Measurements from ENCODE around the gene SPATA21. TPM values are rescaled to one million over a fixed set of nuclear protein-coding genes. Genes with fewer than 3 reads are reported as not detected.

The SPATA21 gene
- total RNA-seq, 1 donor: 0.10 TPM

GRCh38 chr1:16441282-16441665 lies 4.0 kb upstream of the SPATA21 start:
- Histone ChIP-seq H3K9me3 (ENCODE audit: low read depth, low read length) (no peaks in the 10 kb centered on the region), H3K4me3 (ENCODE audit: low read length) (peak overlapping the region; percentile 100), H3K4me1 (ENCODE audit: insufficient read depth, low read length) (peaks cover 48% of the 10 kb centered on the region), H3K27me3 (ENCODE audit: insufficient read depth, low read length) (no peaks in the 10 kb centered on the region)

GRCh38 chr1:16440470-16441281 lies 3.5 kb upstream of the SPATA21 start, which contains the start of gene NECAP2:
NECAP2 (plus strand) TSS chr1:16440724; CDS start chr1:16440762, 38 bp downstream.
- Histone ChIP-seq H3K4me1 (ENCODE audit: insufficient read depth, low read length) (peaks cover 48% of the 10 kb centered on the region), H3K4me3 (ENCODE audit: low read length) (peak within 1 kb of the TSS; percentile 100), H3K27me3 (ENCODE audit: insufficient read depth, low read length) (no peaks in the 10 kb centered on the region), H3K9me3 (ENCODE audit: low read depth, low read length) (no peaks in the 10 kb centered on the region)

- H3K4me3 ChIP-seq (ENCODE audit: low read length): no peak overlapping the region
- no peaks in the 10 kb centered on the region for H3K9me3 ChIP-seq (ENCODE audit: low read depth, low read length)
- H3K27me3 ChIP-seq (ENCODE audit: insufficient read depth, low read length): no peaks in the 10 kb centered on the region
- peaks cover 45% of the 10 kb centered on the region for H3K4me1 ChIP-seq (ENCODE audit: insufficient read depth, low read length)
Measured at GRCh38 chr1:16440131-16440469, 2.9 kb upstream of the SPATA21 start.

- H3K9me3 ChIP-seq (ENCODE audit: low read depth, low read length): no peaks in the 10 kb centered on the region
- no peaks in the 10 kb centered on the region for H3K27me3 ChIP-seq (ENCODE audit: insufficient read depth, low read length)
- no peak overlapping the region for H3K4me3 ChIP-seq (ENCODE audit: low read length)
- peaks cover 34% of the 10 kb centered on the region for H3K4me1 ChIP-seq (ENCODE audit: insufficient read depth, low read length)
Measured at GRCh38 chr1:16438924-16439323, 1.7 kb upstream of the SPATA21 start.

GRCh38 chr1:16438516-16438915 lies 1.3 kb upstream of the SPATA21 start:
- Histone ChIP-seq H3K4me1 (ENCODE audit: insufficient read depth, low read length) (peaks cover 29% of the 10 kb centered on the region), H3K27me3 (ENCODE audit: insufficient read depth, low read length) (no peaks in the 10 kb centered on the region), H3K4me3 (ENCODE audit: low read length) (no peak overlapping the region), H3K9me3 (ENCODE audit: low read depth, low read length) (no peaks in the 10 kb centered on the region)

- H3K27me3 ChIP-seq (ENCODE audit: insufficient read depth, low read length): no peaks in the 10 kb centered on the region
- no peaks in the 10 kb centered on the region for H3K4me1 ChIP-seq (ENCODE audit: insufficient read depth, low read length)
- no peak overlapping the region for H3K4me3 ChIP-seq (ENCODE audit: low read length)
- H3K9me3 ChIP-seq (ENCODE audit: low read depth, low read length): no peaks in the 10 kb centered on the region
Measured at GRCh38 chr1:16434501-16434900, 2.7 kb downstream of the SPATA21 start.

GRCh38 chr1:16434007-16434406 lies 3.2 kb downstream of the SPATA21 start:
- H3K4me1 ChIP-seq (ENCODE audit: insufficient read depth, low read length): no peaks in the 10 kb centered on the region
- no peak overlapping the region for H3K4me3 ChIP-seq (ENCODE audit: low read length)
- no peaks in the 10 kb centered on the region for H3K27me3 ChIP-seq (ENCODE audit: insufficient read depth, low read length)
- H3K9me3 ChIP-seq (ENCODE audit: low read depth, low read length): no peaks in the 10 kb centered on the region

GRCh38 chr1:16433030-16433429 lies 4.2 kb downstream of the SPATA21 start:
- no peaks in the 10 kb centered on the region for H3K4me1 ChIP-seq (ENCODE audit: insufficient read depth, low read length)
- H3K27me3 ChIP-seq (ENCODE audit: insufficient read depth, low read length): no peaks in the 10 kb centered on the region
- H3K4me3 ChIP-seq (ENCODE audit: low read length): no peak overlapping the region
- H3K9me3 ChIP-seq (ENCODE audit: low read depth, low read length): no peaks in the 10 kb centered on the region

GRCh38 chr1:16430606-16431005 lies 6.6 kb downstream of the SPATA21 start:
- Histone ChIP-seq H3K27me3 (ENCODE audit: insufficient read depth, low read length) (no peaks in the 10 kb centered on the region), H3K4me3 (ENCODE audit: low read length) (no peak overlapping the region), H3K9me3 (ENCODE audit: low read depth, low read length) (no peaks in the 10 kb centered on the region), H3K4me1 (ENCODE audit: insufficient read depth, low read length) (no peaks in the 10 kb centered on the region)

- H3K9me3 ChIP-seq (ENCODE audit: low read depth, low read length): no peaks in the 10 kb centered on the region
- peaks cover 16% of the 10 kb centered on the region for H3K4me1 ChIP-seq (ENCODE audit: insufficient read depth, low read length)
- no peak overlapping the region for H3K4me3 ChIP-seq (ENCODE audit: low read length)
- no peaks in the 10 kb centered on the region for H3K27me3 ChIP-seq (ENCODE audit: insufficient read depth, low read length)
Measured at GRCh38 chr1:16425125-16426025, 11.8 kb downstream of the SPATA21 start.

GRCh38 chr1:16422041-16422440 lies 15.2 kb downstream of the SPATA21 start:
- Histone ChIP-seq H3K4me3 (ENCODE audit: low read length) (no peak overlapping the region), H3K4me1 (ENCODE audit: insufficient read depth, low read length) (peaks cover 23% of the 10 kb centered on the region), H3K9me3 (ENCODE audit: low read depth, low read length) (no peaks in the 10 kb centered on the region), H3K27me3 (ENCODE audit: insufficient read depth, low read length) (no peaks in the 10 kb centered on the region)

GRCh38 chr1:16421201-16421600 lies 16.0 kb downstream of the SPATA21 start:
- Histone ChIP-seq H3K27me3 (ENCODE audit: insufficient read depth, low read length) (no peaks in the 10 kb centered on the region), H3K9me3 (ENCODE audit: low read depth, low read length) (no peaks in the 10 kb centered on the region), H3K4me1 (ENCODE audit: insufficient read depth, low read length) (peaks cover 23% of the 10 kb centered on the region), H3K4me3 (ENCODE audit: low read length) (no peak overlapping the region)

GRCh38 chr1:16420424-16421118 lies 16.7 kb downstream of the SPATA21 start:
- no peak overlapping the region for H3K4me3 ChIP-seq (ENCODE audit: low read length)
- H3K9me3 ChIP-seq (ENCODE audit: low read depth, low read length): no peaks in the 10 kb centered on the region
- H3K4me1 ChIP-seq (ENCODE audit: insufficient read depth, low read length): peaks cover 23% of the 10 kb centered on the region
- H3K27me3 ChIP-seq (ENCODE audit: insufficient read depth, low read length): no peaks in the 10 kb centered on the region

GRCh38 chr1:16418823-16419425 lies 18.3 kb downstream of the SPATA21 start:
- no peaks in the 10 kb centered on the region for H3K9me3 ChIP-seq (ENCODE audit: low read depth, low read length)
- H3K4me3 ChIP-seq (ENCODE audit: low read length): no peak overlapping the region
- H3K27me3 ChIP-seq (ENCODE audit: insufficient read depth, low read length): no peaks in the 10 kb centered on the region
- H3K4me1 ChIP-seq (ENCODE audit: insufficient read depth, low read length): peaks cover 23% of the 10 kb centered on the region

GRCh38 chr1:16413191-16413590 lies 24.0 kb downstream of the SPATA21 start:
- Histone ChIP-seq H3K9me3 (ENCODE audit: low read depth, low read length) (no peaks in the 10 kb centered on the region), H3K4me3 (ENCODE audit: low read length) (no peak overlapping the region)

More at GRCh38 chr1:16413191-16413590, 24.0 kb downstream of the SPATA21 start:
- H3K27me3 ChIP-seq (ENCODE audit: insufficient read depth, low read length): no peaks in the 10 kb centered on the region
- no peaks in the 10 kb centered on the region for H3K4me1 ChIP-seq (ENCODE audit: insufficient read depth, low read length)
